Gastrocnemius medialis (tissue), 4 donors: ENCODE measurements around the gene OR4D2.

ENCODE experiments used
- CTCF ChIP-seq, 5 experiments: fragments of 450-650 bp in 3 of 5; fragments of 200-600 bp in 2 of 5; sonication (generic) in 2 of 5; IDR thresholded peaks in 4 of 5; conservative IDR thresholded peaks in 1 of 5; 1 replicate in 4 of 5; 2 replicates in 1 of 5; pipeline ENCODE4 v1.5.1; 2016 to 2019; ENCODE audit warnings: antibody characterized with exemption in 5 of 5, mild to moderate bottlenecking in 3 of 5, moderate library complexity in 3 of 5
- POLR2A ChIP-seq, 2 donors: fragments of 450-650 bp; IDR thresholded peaks; one replicate each; pipeline ENCODE4 v1.6.1; 2017; ENCODE audit warnings: antibody characterized with exemption in 2 of 2, mild to moderate bottlenecking in 2 of 2, moderate library complexity in 2 of 2

- TF ChIP-seq CTCF (IDR thresholded peaks at IDR 0.05 in 4 of 5, conservative IDR thresholded peaks at IDR 0.05 in 1 of 5) (no peak), POLR2A (IDR thresholded peaks at IDR 0.05) (no peak)
Observed at GRCh38 chr17:58148609-58149008, 18.2 kb upstream of the OR4D2 start.
